AG09309 (cell line): ENCODE data around the gene SYT11.

ENCODE experiments used
- DNase-seq: peaks from one replicate; pipeline ENCODE4 v3.0.0-alpha.2; 2010; ENCODE audit warnings: low read depth
- H3K4me3 ChIP-seq: 2 replicates; pipeline ENCODE4 v1.5.1; 2011; ENCODE audit warnings: mild to moderate bottlenecking, low read depth, low read length, moderate library complexity; ENCODE audit not compliant: control insufficient read depth
- CTCF ChIP-seq: IDR thresholded peaks from 2 replicates; pipeline ENCODE4 v1.5.1; 2011; ENCODE audit warnings: mild to moderate bottlenecking, low read depth, low read length, inconsistent platforms; ENCODE audit not compliant: insufficient read depth, control insufficient read depth; ENCODE audit errors: missing control alignments

Gene SYT11

GRCh38 chr1:155850345-155850744 lies 9.0 kb upstream of the SYT11 start:
- no peak for DNase-seq
- TF ChIP-seq CTCF = no peak
- no peak overlapping the region for H3K4me3 ChIP-seq

- TF ChIP-seq CTCF = no peak
- no peak for DNase-seq
- peak overlapping the region; percentile 97 for H3K4me3 ChIP-seq
Observed at GRCh38 chr1:155856257-155856974, 3.0 kb upstream of the SYT11 start.

GRCh38 chr1:155856975-155857930 lies 2.1 kb upstream of the SYT11 start, which contains the start of gene GON4L:
Gene GON4L (minus strand): TSS chr1:155857214. CDS start chr1:155853780, 3,434 bp downstream.
- TF ChIP-seq CTCF = no peak
- peak within 1 kb of the TSS; percentile 97 for H3K4me3 ChIP-seq
- DNase-seq = peak; percentile 57

GRCh38 chr1:155858800-155859233 lies 550 bp upstream of the SYT11 start:
- no peak for TF ChIP-seq CTCF
- H3K4me3 ChIP-seq = peak overlapping the region; percentile 55
- peak; percentile 37 for DNase-seq

- peak overlapping the region; percentile 55 for H3K4me3 ChIP-seq
Observed at GRCh38 chr1:155859881-155860871, 809 bp downstream of the SYT11 start.

More at GRCh38 chr1:155859881-155860871, 809 bp downstream of the SYT11 start:
- TF ChIP-seq CTCF = no peak
- DNase-seq = peak; percentile 16
